GM23248 (cell line): ENCODE measurements around the gene NUP188.

ENCODE experiments used
- EZH2 ChIP-seq: fragments of 200-600 bp; sonication (generic); IDR thresholded peaks from 2 replicates; pipeline ENCODE4 v1.6.1; 2018; ENCODE audit warnings: antibody characterized with exemption, mild to moderate bottlenecking; ENCODE audit not compliant: insufficient read depth, poor library complexity, severe bottlenecking
- EZH2phosphoT487 ChIP-seq: fragments of 200-600 bp; sonication (generic); IDR thresholded peaks from 2 replicates; pipeline ENCODE4 v1.6.1; 2018; ENCODE audit warnings: antibody characterized with exemption, moderate library complexity, mild to moderate bottlenecking, low read depth; ENCODE audit not compliant: insufficient read depth

- TF ChIP-seq EZH2 = no peak
- TF ChIP-seq EZH2phosphoT487 = no peak
Measured at GRCh38 chr9:128929560-128929959, 17.9 kb upstream of the NUP188 start.
